K562 (cell line): ENCODE measurements around the gene CSNK1G1.

ENCODE experiments used
- CCAR2 ChIP-seq: fragments of 200-400 bp; formaldehyde crosslinking; IDR thresholded peaks from 2 replicates; pipeline ENCODE4 v1.6.1; 2017; ENCODE audit warnings: mild to moderate bottlenecking, low read depth, low read length
- ELK1 ChIP-seq: sonication (generic); formaldehyde crosslinking; IDR thresholded peaks from 2 replicates; pipeline ENCODE4 v1.8.1; 2022; ENCODE audit warnings: missing genetic modification reagents
- ETV6 ChIP-seq, 3 experiments: fragments of 150-350 bp in 1 of 3; sonication (generic) in 1 of 3; formaldehyde crosslinking in 1 of 3; IDR thresholded peaks; 2 replicates each; pipeline versions ENCODE4 v1.6.1 to v1.8.0; 2014 to 2022; ENCODE audit warnings: borderline replicate concordance in 2 of 3, low read depth in 2 of 3, antibody characterized with exemption in 1 of 3, low read length in 1 of 3, mild to moderate bottlenecking in 1 of 3, missing genetic modification reagents in 1 of 3
- JUN ChIP-seq, 2 experiments: sonication (generic) in 1 of 2; formaldehyde crosslinking in 1 of 2; IDR thresholded peaks; 2 replicates each; pipeline versions ENCODE4 v1.6.1 to v1.8.0; 2012 to 2022; ENCODE audit warnings: borderline replicate concordance in 2 of 2, mild to moderate bottlenecking in 2 of 2, improper control_type of control experiment in 1 of 2, low read depth in 1 of 2, low read length in 1 of 2, missing genetic modification reagents in 1 of 2
- POLR2A ChIP-seq: fragments of 450-650 bp; conservative IDR thresholded peaks from 2 replicates; pipeline ENCODE4 v1.6.1; 2016
- SP1 ChIP-seq: sonication (generic); formaldehyde crosslinking; IDR thresholded peaks from 2 replicates; pipeline ENCODE4 v1.8.1; 2022; ENCODE audit warnings: mild to moderate bottlenecking, missing genetic modification reagents
- TAF1 ChIP-seq: IDR thresholded peaks from 2 replicates; pipeline ENCODE4 v1.6.1; 2011; ENCODE audit warnings: mild to moderate bottlenecking, low read length, moderate library complexity; ENCODE audit not compliant: insufficient read depth, control insufficient read depth, severe bottlenecking; ENCODE audit errors: extremely low read depth
- YBX1 ChIP-seq: fragments of 450-650 bp; IDR thresholded peaks from 2 replicates; pipeline ENCODE4 v1.7.1; 2016; ENCODE audit warnings: mild to moderate bottlenecking
- ZNF175 ChIP-seq: fragments of 200-800 bp; sonication (Bioruptor generic); IDR thresholded peaks from 2 replicates; pipeline ENCODE4 v1.6.1; 2016; ENCODE audit warnings: low read depth, mild to moderate bottlenecking, missing genetic modification characterization, missing compliant biosample characterization
- ZNF263 ChIP-seq: sonication (generic); formaldehyde crosslinking; IDR thresholded peaks from 2 replicates; pipeline ENCODE4 v1.8.0; 2022; ENCODE audit warnings: mild to moderate bottlenecking, missing genetic modification reagents, borderline replicate concordance
- ZNF318 ChIP-seq, 2 experiments: fragments of 450-650 bp; IDR thresholded peaks; 2 replicates each; pipeline ENCODE4 v1.6.1; 2016; ENCODE audit warnings: mild to moderate bottlenecking in 2 of 2, borderline replicate concordance in 1 of 2, low read depth in 1 of 2, moderate library complexity in 1 of 2
- TF ChIP-seq, protein P1 (sequence below), 3 experiments: IDR thresholded peaks in 2 of 3; conservative IDR thresholded peaks in 1 of 3; 2 replicates each; pipeline ENCODE4 v1.5.1; 2011 to 2012; ENCODE audit warnings: low read length in 3 of 3, mild to moderate bottlenecking in 3 of 3, control low read depth in 2 of 3, improper control_type of control experiment in 1 of 3, inconsistent platforms in 1 of 3, low read depth in 1 of 3, mixed read lengths in 1 of 3, moderate library complexity in 1 of 3; ENCODE audit not compliant: insufficient read depth in 2 of 3
- TF ChIP-seq, protein P2 (sequence below): sonication (generic); formaldehyde crosslinking; IDR thresholded peaks from 2 replicates; pipeline ENCODE4 v1.8.0; 2022; ENCODE audit warnings: missing genetic modification reagents, mild to moderate bottlenecking, borderline replicate concordance
- TF ChIP-seq, protein P3 (sequence below): sonication (generic); formaldehyde crosslinking; IDR thresholded peaks from 2 replicates; pipeline ENCODE4 v1.8.1; 2023; ENCODE audit warnings: missing genetic modification reagents, mild to moderate bottlenecking, borderline replicate concordance

GRCh38 chr15:64141798-64142512, 214.0 kb downstream of the CSNK1G1 start:
- TF ChIP-seq ZNF175, result no peak
- no peak for TF ChIP-seq YBX1
- no peak for TF ChIP-seq ELK1 (CRISPR knock-in tag)
- no peak for TF ChIP-seq CCAR2
- TF ChIP-seq POLR2A, result no peak
- TF ChIP-seq TAF1, result no peak
- TF ChIP-seq, protein P1, sequence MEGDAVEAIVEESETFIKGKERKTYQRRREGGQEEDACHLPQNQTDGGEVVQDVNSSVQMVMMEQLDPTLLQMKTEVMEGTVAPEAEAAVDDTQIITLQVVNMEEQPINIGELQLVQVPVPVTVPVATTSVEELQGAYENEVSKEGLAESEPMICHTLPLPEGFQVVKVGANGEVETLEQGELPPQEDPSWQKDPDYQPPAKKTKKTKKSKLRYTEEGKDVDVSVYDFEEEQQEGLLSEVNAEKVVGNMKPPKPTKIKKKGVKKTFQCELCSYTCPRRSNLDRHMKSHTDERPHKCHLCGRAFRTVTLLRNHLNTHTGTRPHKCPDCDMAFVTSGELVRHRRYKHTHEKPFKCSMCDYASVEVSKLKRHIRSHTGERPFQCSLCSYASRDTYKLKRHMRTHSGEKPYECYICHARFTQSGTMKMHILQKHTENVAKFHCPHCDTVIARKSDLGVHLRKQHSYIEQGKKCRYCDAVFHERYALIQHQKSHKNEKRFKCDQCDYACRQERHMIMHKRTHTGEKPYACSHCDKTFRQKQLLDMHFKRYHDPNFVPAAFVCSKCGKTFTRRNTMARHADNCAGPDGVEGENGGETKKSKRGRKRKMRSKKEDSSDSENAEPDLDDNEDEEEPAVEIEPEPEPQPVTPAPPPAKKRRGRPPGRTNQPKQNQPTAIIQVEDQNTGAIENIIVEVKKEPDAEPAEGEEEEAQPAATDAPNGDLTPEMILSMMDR (IDR thresholded peaks at IDR 0.05 in 2 of 3, conservative IDR thresholded peaks at IDR 0.05 in 1 of 3; ENCODE audit: insufficient read depth in 2 of 3, low read depth in 1 of 3, low read length in 3 of 3), result no peak
- no peak for TF ChIP-seq ZNF263
- TF ChIP-seq SP1 (CRISPR knock-in tag), result no peak
- TF ChIP-seq ZNF318 (IDR thresholded peaks at IDR 0.05; ENCODE audit: borderline replicate concordance in 1 of 2, low read depth in 1 of 2), result no peak
- TF ChIP-seq, protein P2, sequence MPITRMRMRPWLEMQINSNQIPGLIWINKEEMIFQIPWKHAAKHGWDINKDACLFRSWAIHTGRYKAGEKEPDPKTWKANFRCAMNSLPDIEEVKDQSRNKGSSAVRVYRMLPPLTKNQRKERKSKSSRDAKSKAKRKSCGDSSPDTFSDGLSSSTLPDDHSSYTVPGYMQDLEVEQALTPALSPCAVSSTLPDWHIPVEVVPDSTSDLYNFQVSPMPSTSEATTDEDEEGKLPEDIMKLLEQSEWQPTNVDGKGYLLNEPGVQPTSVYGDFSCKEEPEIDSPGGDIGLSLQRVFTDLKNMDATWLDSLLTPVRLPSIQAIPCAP (CRISPR knock-in tag), result no peak
- no peak for TF ChIP-seq JUN (IDR thresholded peaks at IDR 0.05; ENCODE audit: borderline replicate concordance, low read depth, low read length)
- no peak for TF ChIP-seq JUN (CRISPR knock-in tag; IDR thresholded peaks at IDR 0.05; ENCODE audit: borderline replicate concordance)
- TF ChIP-seq, protein P3, sequence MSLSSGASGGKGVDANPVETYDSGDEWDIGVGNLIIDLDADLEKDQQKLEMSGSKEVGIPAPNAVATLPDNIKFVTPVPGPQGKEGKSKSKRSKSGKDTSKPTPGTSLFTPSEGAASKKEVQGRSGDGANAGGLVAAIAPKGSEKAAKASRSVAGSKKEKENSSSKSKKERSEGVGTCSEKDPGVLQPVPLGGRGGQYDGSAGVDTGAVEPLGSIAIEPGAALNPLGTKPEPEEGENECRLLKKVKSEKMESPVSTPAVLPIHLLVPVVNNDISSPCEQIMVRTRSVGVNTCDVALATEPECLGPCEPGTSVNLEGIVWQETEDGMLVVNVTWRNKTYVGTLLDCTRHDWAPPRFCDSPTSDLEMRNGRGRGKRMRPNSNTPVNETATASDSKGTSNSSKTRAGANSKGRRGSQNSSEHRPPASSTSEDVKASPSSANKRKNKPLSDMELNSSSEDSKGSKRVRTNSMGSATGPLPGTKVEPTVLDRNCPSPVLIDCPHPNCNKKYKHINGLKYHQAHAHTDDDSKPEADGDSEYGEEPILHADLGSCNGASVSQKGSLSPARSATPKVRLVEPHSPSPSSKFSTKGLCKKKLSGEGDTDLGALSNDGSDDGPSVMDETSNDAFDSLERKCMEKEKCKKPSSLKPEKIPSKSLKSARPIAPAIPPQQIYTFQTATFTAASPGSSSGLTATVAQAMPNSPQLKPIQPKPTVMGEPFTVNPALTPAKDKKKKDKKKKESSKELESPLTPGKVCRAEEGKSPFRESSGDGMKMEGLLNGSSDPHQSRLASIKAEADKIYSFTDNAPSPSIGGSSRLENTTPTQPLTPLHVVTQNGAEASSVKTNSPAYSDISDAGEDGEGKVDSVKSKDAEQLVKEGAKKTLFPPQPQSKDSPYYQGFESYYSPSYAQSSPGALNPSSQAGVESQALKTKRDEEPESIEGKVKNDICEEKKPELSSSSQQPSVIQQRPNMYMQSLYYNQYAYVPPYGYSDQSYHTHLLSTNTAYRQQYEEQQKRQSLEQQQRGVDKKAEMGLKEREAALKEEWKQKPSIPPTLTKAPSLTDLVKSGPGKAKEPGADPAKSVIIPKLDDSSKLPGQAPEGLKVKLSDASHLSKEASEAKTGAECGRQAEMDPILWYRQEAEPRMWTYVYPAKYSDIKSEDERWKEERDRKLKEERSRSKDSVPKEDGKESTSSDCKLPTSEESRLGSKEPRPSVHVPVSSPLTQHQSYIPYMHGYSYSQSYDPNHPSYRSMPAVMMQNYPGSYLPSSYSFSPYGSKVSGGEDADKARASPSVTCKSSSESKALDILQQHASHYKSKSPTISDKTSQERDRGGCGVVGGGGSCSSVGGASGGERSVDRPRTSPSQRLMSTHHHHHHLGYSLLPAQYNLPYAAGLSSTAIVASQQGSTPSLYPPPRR (CRISPR knock-in tag), result no peak
- TF ChIP-seq ETV6 (IDR thresholded peaks at IDR 0.05; ENCODE audit: borderline replicate concordance in 1 of 2, low read depth in 2 of 2, low read length in 1 of 2), result no peak
- TF ChIP-seq ETV6 (CRISPR knock-in tag; IDR thresholded peaks at IDR 0.05; ENCODE audit: borderline replicate concordance), result no peak
